ENCODE measurements around the gene CDK5R1.

CDK5R1 gene

GRCh38 chr17:32494621-32495358 is 8.0 kb downstream of the CDK5R1 start:
- DNase-seq = no peak

GRCh38 chr17:32495359-32496231 is 8.8 kb downstream of the CDK5R1 start:
- DNase-seq = no peak

- DNase-seq = no peak
These were observed 9.7 kb downstream of the CDK5R1 start for GRCh38 chr17:32496395-32497073.

- no peak for DNase-seq
These were observed 10.8 kb downstream of the CDK5R1 start for GRCh38 chr17:32497431-32498205.

GRCh38 chr17:32498391-32498790 is 11.6 kb downstream of the CDK5R1 start:
- no peak for DNase-seq

- DNase-seq = no peak
These were observed 15.2 kb downstream of the CDK5R1 start for GRCh38 chr17:32502013-32502412.

- no peak for DNase-seq
These were observed 15.9 kb downstream of the CDK5R1 start for GRCh38 chr17:32502710-32503109.

- peak; percentile 25 for DNase-seq
These were observed 16.7 kb downstream of the CDK5R1 start for GRCh38 chr17:32503251-32504165.

- no peak for DNase-seq
These were observed 17.6 kb downstream of the CDK5R1 start for GRCh38 chr17:32504166-32504990.

- no peak for DNase-seq
These were observed 22.1 kb downstream of the CDK5R1 start for GRCh38 chr17:32508926-32509325.

- no peak for DNase-seq
These were observed 23.7 kb downstream of the CDK5R1 start for GRCh38 chr17:32510466-32510865.

GRCh38 chr17:32512328-32512727 is 25.5 kb downstream of the CDK5R1 start:
- DNase-seq = no peak

- no peak for DNase-seq
These were observed 26.8 kb downstream of the CDK5R1 start for GRCh38 chr17:32513579-32513978.

GRCh38 chr17:32514606-32515005 is 27.8 kb downstream of the CDK5R1 start:
- no peak for DNase-seq

- DNase-seq = no peak
These were observed 29.0 kb downstream of the CDK5R1 start for GRCh38 chr17:32515677-32516383.

- DNase-seq = no peak
These were observed 29.7 kb downstream of the CDK5R1 start for GRCh38 chr17:32516450-32516849.

- DNase-seq = no peak
These were observed 30.3 kb downstream of the CDK5R1 start for GRCh38 chr17:32516940-32517701.

- DNase-seq = no peak
These were observed 31.2 kb downstream of the CDK5R1 start for GRCh38 chr17:32517982-32518381.

GRCh38 chr17:32518646-32519227 is 31.9 kb downstream of the CDK5R1 start:
- no peak for DNase-seq
